Endometrial microvascular endothelial cells (primary cell): ENCODE measurements around the gene SV2C. TPM values are rescaled to one million over a fixed set of nuclear protein-coding genes. Genes with fewer than 3 reads are reported as not detected.

Source experiments
- in situ Hi-C: cut with HindIII; loops from 2 replicates; pipeline ENCODE4 v1.10.0; 2017; ENCODE audit warnings: low sequenced_read_pairs, low pct_unique_long_range_greater_than_20kb; ENCODE audit errors: inconsistent ontology term
- total RNA-seq: library from RNA; depleted of rRNA; stranded (reverse); fragments of >200 nt; gene quantifications from one replicate; pipeline ENCODE4 v1.2.3, GENCODE V29; 2015; ENCODE audit errors: inconsistent ontology term

The SV2C gene
- total RNA-seq, 1 donor from 2014 or later: not detected

DNA sequence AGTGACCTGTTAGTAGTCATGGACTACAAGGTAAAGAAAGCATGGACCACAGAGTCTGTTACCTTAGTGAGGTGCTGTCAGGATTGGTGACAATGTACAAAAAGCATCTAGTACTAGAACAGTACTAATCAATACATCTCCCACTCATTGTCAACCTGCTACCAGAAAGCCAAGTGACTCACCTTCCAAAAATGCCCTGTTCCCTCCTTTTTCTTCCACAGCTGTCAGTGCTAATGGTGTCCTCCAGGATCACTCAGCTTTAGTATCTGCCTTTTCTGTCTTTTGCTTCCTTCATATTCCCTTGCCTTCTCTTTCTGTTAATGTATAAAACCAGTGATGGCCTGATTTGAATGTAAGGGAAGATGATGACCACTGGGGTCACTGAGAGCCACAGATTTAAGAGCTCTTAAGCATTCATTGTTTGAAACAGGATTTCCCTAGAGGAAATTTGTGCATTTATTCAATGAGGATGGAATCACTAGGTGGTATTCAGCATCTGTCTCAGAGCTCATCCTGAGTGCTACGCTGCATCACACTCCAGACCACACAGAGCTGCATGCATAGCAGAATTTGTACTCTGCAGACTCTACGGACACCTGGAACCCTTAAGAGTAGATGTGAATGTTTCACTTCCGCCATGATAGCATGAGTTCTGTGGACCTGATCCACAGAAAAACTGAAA is 71.0 kb downstream of the SV2C start:
- in situ Hi-C loops: no loop called here

DNA sequence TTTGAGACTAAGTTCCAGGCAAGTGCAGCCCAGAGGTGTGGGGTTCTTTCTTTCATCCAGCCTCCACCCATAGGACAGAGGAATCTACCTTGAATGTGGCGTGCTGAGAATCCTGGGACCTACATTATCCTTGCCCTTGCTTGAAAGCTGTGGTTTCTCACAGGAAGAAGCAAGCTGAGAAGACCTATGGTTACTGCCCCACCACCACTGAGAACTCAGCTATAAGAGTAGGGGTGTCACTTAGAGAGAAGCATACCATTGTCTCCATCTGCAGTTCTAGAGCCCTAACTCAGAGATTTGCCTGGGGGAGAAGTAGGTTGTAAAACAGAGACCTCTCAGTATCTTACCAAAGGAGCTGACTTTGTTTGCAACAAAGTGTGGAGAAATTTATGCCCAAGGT is 72.4 kb downstream of the SV2C start:
- in situ Hi-C loops: no loop called here

DNA sequence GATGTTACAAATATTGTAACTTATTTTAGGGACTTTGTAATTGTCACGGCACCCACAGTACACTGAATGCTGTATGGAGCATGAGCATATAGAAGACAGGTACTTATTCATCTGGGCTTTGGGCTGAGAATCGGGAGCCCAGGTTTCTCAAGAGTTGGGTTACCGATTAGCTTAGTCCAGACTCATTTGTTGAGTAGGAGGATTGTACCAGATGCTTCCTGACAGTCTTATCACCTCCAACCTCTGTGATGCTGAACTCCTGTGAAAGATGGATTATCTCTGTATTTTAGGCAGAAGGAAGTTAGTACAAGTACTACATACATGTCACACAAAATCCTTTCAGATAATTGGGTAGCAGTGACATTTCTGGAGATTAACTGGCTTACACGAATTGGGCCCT is 79.2 kb downstream of the SV2C start:
- in situ Hi-C loops: no loop called here

DNA sequence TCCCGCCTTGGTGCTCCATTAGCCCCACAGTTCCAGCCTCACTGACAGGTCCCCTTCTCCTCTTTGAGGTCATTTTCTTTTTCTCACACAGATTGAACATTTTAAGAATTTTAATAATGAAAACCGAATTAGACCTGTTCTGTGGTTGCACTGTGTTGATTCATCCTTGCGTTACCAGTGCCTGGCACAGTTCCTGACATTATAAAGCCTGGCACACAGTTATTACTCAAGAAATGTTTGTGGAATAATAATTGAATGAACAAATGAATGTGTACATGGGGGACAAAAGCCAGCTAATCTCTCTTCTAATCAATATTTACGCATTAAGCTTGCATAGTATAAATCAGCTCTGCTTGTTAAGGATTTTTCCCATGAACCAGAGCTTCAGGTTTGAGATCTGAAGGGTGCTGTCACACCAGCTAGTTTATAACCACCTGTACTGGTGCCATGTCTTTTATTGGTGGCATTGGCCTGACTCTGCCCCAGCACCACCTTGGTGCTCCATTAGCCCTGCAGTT is 80.0 kb downstream of the SV2C start:
- in situ Hi-C loops: no loop called here

DNA sequence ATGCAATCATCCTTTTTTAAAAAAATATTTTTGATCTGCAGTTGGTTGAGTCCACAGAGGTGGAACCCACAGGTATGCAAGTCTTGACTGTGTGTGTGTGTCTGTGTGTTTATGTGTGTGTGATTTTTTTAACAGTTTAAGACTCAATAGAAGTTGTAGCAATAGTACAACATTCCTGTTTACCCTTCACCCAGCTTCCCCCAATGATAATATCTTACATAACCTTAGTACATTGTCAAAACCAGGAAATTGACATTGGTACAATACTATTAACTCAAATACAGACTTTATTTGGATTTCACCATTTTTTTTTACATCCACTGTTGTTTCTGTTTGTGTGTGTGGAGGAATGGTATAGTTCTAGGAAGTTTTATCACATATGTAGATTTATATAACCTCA is 81.8 kb downstream of the SV2C start:
- in situ Hi-C loops: no loop called here

DNA sequence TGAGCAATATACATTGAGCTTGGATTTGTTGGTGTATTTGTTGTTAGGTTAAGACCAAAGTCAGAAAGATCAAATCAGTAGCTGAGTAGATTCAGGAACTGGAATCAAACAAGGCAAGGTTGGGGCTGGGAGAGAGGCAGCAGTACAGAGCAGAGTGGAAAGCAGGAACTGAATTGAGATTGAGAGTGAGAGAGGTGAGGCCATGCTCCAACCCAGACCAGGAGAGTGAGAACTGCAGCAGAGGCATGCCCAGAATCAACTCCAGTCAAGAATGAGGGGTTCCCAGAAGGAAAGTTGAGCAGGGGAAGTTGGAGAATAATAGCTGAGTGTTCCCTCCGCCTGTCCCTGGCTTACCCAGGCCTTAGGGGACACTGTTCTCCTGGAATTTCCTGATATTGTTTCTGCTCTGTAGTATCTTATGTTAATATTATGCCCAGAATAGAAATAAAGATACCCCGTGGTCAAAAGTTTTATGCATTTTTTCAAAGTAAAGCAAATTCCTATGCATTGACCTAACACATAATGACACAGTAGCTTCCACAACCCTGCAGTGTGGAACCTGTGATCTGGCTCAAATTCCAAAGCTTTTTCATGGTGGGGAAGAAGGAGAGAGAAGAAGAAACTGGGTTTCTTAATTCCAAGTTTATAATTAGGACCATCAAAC is 82.7 kb downstream of the SV2C start:
- in situ Hi-C loops: no loop called here

DNA sequence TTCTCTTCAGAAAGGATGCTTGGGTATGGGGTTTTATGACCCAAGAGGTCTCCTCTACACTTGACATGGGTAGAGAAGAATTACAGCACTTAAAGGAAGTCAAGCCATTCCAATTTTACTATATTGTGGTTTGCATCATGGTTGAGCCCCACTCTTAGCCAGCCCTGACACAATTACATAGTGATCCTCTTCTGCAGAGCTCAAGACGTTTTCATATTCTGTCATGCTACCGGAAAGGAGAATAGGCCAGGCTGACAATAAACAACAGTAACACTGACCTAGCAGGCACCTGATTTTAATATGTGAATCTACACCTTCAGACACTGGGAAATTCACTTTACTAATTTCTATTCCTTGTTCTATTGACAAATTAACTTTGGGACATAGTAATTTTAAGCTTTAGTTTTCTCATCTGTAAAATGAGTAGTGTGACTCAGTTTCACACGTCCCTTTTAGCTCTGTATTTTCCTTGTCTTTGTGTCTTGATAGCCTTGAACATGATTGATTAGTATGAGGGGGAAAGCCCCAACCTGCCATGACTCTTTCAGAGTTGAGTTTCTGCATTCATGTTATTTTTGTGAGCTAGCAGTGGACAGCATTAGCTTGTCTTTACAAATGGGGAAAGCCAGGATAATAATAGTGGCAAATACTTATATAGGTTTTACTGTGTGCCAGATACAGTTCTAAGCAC is 83.8 kb downstream of the SV2C start:
- in situ Hi-C loops: no loop called here

DNA sequence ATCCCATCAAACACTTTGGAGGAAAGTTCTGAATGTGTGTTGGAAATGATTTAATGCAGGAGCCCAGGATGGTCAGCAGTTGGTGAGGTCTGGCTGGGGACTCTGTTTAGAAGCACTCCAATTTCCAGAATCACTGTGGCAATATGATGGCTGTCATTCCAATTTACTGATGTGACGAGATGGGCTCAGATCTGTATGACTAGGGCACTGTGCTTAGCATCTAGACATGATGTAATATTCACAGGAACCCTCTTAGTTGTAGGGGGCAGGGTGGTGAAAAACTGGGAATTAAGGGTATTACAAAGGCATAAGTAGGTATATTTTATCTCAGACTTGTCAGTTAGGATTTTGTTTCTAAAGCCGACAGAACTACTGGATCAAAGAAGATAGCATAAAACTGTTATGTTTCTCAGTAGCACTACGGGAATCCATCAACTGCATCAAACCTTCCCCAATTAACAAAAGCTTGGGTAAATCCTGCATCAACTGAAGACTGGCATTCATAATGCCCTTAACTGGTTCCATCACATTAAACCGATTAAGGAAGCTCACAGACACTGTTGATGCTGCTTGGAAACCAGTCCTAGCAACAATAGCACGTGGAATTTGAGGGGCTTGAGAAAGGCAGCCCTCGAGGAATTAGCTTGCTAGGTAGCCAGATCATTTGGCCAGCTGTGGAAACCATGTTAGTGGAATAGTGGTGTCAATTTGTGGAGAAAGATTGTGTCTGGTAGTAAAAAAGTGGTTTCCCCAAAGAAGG is 86.1 kb downstream of the SV2C start:
- in situ Hi-C loops: no loop called here

DNA sequence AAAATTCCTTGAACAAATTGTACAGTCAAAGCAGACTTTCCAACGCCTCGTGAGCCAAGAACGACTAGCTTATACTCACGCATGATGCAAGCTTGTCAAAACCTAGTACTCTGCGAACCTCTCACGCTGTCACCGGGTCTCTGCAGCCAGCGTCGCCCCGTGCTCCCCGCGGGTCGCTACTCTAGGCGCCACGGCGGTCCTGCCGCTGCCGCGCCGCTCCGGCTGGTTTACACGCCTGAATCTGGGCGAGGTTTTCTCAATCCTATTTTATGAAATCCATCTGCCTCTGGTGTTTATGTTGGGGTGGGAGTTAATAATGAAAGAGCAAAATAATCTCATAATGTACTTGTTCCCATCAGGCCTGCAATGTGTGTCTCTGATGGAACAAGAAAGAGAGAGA is 90.9 kb downstream of the SV2C start:
- in situ Hi-C loops: no loop called here

DNA sequence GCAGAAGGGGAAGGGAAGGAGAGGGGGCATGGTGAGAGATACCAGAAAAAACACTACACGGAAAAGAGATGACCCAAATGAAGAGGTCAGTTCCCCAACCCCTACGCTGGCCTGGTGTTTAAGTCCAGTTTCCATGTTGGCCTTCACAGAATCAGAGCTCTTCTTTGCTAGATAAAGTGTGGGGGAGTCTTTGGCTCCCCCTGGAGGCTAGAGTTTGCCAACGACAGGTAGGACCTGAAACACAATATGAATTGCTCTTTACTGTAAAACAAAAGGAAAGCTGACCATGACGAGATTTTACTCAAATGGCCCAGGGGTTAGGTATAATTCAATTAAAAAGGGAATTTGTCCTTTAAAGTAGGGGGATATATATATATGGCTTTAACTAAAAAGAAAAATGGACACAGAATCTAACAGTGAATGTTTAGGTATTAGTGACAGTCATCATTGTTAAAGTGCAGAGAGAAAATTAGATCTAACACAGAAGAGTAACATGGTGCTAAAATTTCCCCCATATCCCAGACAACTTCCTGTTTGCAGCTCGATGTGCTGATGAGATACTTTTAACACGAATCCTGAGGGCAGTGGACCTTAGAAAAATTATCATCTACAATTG is 92.0 kb downstream of the SV2C start:
- in situ Hi-C loops: no loop called here

DNA sequence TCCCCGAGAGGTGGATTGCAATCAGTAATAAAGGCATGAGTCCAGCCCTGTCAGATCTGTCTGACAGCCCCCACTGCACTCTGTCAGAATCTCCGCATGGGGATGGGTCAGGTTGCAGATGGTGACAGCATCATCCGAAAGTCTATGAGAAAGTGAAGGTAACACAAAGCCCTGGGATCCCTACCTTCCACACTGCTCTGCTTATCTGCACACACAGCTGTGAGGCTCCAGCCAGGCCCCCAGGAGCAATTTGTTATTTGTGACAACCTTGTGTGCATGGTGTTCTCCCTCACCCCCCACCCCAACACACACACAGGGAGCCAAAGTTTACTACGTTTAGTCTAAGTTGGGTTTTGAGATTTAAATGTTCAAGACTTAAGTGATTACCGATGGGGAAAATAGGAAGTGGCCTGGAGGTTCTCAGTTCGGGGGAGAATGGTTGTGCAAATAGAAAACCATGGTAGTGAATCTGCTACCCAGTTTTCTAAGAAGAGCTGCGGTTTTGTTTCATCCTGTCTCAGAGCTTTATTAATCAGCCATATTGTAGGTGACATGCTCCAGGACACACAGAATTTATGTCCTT is 92.7 kb downstream of the SV2C start:
- in situ Hi-C loops: no loop called here

DNA sequence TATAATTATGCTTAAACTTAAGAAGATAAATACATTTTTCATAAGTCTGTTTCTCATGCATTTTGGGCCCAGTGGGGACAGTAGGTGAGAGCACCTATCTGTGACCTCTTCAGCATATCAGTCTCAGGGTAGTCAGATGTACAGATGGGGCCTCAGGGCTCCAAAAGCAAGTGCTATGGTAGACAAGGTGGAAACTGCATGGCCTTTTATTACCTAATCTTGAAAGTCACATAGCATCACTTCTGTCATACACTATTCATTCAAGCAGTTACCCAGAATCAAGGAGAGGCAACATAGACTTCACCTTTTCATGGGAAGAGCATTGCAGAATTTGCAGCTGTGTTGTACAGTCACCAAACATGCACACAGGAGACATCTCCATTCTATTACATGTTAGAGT is 94.8 kb downstream of the SV2C start:
- in situ Hi-C loops: no loop called here

DNA sequence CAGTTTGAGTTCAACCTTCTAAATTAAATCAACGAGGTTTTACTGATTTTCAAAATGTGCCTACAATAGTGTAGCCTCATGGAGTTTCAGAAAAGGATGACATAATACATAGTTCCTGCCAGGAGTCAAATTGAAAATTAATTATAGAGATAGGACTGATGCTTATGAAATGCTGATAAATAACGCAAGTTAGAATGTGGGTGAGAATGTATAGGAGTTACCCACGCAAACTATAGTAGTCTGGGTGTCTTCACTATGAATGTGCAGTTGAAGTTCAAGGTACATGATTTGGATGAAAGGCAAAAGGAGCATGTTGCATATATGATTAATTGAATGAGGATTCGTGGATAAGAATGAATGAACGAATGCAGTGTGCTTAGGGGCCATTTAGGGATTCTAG is 95.7 kb downstream of the SV2C start:
- in situ Hi-C loops: no loop called here

DNA sequence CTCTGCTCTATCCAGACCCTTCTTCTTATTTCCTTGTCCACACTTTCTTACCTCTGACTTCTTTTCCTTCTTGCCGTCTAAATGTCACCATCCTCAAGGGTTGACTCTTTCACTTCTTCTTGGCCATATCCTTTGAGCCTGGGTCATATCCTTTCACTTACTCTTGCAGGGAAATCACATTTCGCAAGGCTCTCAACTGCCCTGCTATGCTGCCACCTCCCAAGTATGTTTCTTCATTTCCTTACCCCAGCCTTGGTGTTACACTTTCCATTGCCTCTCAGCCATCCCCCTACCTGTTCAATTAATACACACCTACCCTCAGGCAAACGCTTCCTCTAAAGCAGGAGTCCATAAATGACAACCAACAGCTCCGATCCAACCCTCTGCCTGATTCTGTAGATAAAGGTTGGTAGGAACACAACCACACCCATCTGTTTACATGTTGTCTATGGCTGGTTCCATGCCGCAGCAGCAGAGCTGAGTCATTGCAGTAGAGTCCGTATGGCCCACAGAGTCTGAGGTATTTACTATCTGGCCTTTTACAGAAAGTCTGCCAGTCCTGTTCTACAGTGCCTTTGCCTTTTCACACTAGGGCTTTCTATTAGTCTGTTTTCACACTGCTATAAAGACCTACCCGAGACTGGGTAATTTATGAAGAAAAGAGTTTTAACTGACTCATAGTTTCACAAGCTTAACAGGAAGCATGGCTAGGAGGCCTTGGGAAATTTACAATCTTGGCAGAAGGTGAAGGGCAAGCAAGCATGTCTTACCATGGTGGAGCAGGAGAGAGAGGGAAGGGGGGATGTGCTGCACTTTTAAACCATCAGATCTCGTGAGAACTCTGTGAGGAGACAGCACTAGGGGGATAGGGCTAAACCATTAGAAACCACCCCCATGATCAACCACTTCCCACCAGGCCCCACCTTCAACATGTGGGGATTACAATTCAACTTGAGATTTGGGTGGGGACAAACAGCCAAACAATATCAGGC is 97.9 kb downstream of the SV2C start:
- in situ Hi-C loops: no loop called here

DNA sequence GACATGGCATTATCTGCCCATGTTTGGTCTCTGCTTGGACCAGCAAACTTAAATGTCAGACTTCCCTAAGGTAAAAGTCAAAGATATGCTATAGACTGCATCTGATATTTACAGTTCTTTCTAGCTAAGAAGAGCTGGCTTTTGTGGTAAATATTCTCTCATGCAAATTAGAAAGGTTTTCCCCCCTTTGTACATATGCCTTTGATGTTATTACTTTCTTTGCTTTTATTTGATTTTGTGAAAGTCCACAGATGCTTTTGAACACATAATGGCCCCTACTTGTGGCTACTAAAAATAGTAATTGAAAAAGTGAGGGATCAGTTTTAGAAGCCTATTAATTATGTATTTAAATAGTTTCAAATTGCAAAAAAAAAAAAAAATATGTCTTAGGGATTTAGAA is 104.2 kb downstream of the SV2C start:
- in situ Hi-C loops: no loop called here

DNA sequence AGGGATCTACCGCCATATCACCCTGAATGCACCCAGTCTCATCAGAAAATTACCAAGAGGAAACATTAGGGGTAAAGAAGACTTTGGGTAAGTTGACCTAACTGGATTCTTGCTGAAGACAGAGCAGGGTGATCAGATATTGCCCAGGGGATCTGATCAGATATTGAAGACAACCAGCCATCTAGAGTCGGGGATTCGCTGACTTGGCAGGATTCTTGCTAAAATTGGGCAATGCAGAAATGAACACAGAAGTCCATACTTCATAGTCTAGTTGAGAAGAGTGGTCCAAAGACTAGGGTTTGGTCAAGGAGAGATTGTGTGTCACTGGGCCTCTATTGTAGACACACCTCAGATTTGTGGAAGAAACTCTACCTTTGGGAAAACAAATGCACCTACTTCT is 107.2 kb downstream of the SV2C start:
- in situ Hi-C loops: no loop called here

DNA sequence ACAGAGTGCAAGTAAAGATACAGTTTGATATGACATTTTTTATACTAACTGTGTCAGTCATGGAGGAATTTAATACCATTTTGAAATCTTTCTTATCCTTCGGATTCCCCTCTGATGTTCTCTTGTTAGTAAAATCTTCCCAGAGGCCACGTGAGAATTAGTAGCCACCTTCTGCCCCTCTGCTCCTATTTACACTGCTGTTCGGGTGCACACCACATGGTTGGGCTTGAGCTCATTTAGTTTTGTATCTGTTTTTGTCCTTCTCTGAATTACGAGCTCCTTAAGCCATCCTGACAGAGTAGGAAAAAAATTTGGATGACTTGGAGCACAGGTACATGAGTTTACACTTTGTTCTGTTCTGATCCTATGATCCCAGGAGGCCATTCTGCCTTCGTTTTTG is 109.7 kb downstream of the SV2C start:
- in situ Hi-C loops: no loop called here

DNA sequence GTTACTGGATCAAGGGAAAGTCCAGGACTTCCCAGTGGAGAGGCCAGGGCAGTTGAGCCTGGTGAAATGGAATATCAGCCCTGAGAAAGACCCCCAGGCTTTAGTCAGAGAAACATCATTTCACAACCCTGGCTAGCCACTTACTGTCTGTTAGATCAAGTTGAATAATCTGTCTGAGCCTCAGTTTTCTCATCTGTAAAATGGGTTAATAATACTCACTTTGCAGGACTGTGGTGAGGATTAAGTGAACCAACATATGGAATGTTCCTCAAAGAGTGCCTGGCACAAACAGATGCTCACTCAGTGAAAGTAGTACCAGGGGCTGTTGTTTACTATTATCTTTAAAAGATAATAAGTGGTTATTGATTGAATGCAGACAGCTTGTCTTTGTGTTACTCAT is 110.5 kb downstream of the SV2C start:
- in situ Hi-C loops: no loop called here
